Suprapubic skin (tissue), 2 donors: ENCODE measurements around the gene DMRTA1.

Experiments used
- EP300 ChIP-seq: sonication (generic); formaldehyde crosslinking; IDR thresholded peaks from one replicate; pipeline ENCODE4 v1.6.1; 2017; ENCODE audit warnings: antibody characterized with exemption
- POLR2A ChIP-seq, 2 donors: fragments of 450-650 bp; IDR thresholded peaks; one replicate each; pipeline ENCODE4 v1.6.1; 2017; ENCODE audit warnings: antibody characterized with exemption in 2 of 2, mild to moderate bottlenecking in 2 of 2, moderate library complexity in 2 of 2

DNA sequence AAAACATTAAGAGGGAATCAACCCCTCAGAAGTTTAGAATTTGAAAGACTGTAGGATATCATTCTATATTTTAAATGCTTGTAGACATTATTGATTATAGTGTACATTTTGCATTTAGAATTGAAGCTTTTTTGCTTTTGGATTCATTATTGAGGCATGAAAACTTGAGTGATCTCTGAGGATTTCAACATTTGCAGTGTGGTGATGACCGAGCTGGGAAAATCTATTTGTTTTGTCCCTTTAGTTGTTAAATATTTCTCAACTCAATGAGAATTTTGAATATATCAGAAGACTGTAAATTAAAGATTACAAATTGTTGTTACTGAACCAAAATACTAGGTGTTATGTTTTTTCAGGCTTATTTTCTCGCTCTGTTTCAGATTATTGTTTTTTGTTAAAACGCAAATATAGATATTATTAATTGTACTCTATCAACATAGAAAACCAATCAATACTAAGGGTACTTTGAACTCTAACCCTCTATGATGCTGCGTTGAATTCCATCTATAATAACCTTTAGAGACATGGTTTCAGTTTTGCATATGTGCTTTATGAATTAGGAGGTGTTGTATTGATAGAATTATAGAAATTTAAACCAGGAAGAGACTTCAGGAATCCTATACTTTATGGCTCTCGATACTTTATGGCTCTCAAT is 19.3 kb upstream of the DMRTA1 start:
- TF ChIP-seq POLR2A (IDR thresholded peaks at IDR 0.05) = no peak
- TF ChIP-seq EP300 = no peak
